ENCODE results near the gene PHF5A.
A peak's percentile ranks its signal among the peaks of the same experiment; 100 is the strongest.

Gene PHF5A, protein sequence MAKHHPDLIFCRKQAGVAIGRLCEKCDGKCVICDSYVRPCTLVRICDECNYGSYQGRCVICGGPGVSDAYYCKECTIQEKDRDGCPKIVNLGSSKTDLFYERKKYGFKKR

DNA sequence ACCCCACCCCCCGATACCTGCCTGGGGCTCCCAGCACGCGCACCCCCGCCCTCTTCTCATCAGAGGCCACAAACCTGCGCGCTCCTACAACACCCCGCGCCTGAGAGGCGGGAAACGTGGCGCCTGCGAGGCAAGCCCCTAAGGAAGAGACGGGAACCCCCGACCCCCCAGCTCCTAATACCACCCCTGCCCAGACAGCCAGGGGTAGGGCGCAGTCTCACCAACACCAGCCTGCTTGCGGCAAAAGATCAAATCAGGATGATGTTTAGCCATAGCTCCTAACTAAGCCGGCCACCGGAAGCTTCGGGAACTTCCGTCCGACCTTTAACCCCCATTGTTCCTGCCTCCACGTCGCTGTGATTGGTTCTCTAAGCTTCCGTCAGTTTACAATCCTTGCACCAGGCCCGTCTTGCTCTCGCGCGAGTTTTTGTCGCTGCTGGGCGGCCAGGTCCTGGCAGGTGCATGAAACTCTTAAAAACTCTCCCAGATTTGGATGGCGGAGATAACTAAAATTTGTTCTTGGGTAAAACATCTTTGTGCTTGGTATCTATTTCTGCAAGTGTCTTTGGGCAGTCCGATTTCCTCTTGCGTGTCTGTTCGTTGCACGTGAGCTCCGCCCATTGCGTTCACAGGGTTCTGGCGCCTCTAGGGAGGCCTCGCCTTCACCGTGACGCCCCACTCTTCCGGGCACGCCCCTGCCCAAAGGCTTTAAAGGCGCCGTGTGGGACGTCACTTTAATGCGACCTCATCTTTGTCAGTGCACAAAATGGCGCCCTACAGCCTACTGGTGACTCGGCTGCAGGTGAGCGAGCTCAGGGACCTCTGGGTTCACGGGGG lies at the start of gene PHF5A, which contains the start of gene ACO2:
PHF5A (minus strand) TSS at position 312 of the 837 bp plus-strand sequence; CDS start at position 273, 39 bp downstream.
ACO2 (plus strand) TSS at position 737 of the 837 bp plus-strand sequence; CDS start at position 767, 30 bp downstream.
- DNase-seq (ENCODE audit: low read depth, low spot score): peak; percentile 100

DNA sequence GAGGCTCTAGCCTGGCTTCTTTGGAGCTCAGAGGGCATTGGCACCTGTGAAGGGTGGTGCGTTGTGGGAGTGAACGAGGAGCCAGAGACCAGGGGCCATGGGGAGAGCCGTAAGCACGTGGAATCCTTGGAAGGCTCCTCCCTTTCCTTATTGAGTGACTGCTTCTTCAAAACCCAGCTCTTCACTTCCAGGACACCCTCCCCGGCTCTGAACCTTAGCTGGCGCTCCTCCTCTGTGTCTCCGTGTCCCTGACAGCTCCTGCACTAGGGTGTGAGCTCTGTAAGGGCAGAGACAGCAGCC lies 49.5 kb upstream of the PHF5A start:
- DNase-seq (ENCODE audit: low read depth, low spot score): no peak

GRCh38 chr22:41517172-41518047 lies 48.9 kb upstream of the PHF5A start:
- DNase-seq (ENCODE audit: low read depth, low spot score): no peak

GRCh38 chr22:41516462-41516861 lies 48.0 kb upstream of the PHF5A start:
- DNase-seq (ENCODE audit: low read depth, low spot score): no peak

- DNase-seq (ENCODE audit: low read depth, low spot score): no peak
Observed at GRCh38 chr22:41513391-41513790, 44.9 kb upstream of the PHF5A start.

DNA sequence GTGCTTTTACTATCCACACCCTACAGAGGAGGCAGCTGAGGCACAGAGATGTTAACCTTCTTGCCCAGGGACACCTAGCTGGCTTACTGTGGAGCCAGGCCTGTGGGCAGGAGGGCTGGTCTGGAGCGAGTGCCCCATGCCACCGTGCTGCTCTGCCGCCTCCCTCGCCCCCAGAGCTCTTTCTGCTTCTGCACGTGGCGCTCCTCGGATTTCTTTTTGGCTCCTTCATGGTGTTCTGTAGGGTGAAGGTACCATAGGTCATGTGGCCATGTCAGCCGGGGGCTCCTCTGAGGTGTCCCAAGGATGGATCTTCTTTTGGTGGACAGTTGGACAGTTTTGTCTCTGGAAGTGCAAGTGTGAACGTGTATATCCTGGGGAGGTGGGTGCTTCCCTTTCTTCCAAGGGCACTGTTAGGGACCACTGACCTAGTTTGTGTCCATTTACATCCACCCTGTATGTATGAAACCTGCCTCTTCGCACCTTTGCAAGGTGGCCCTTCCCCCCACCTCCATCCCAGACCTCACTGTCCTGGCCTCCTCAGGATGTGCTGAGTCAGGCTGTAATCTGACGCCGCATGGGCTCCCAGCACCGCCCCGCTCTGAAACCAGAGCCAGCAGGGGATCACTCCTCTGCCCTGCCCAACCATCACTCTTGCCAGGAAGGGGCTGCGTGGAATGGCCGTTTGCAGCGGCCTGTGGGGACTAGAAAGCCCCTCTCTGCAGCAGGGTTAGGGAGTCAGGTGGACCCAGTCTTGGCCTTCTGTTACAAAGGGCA lies 44.1 kb upstream of the PHF5A start:
- no peak for DNase-seq (ENCODE audit: low read depth, low spot score)

DNA sequence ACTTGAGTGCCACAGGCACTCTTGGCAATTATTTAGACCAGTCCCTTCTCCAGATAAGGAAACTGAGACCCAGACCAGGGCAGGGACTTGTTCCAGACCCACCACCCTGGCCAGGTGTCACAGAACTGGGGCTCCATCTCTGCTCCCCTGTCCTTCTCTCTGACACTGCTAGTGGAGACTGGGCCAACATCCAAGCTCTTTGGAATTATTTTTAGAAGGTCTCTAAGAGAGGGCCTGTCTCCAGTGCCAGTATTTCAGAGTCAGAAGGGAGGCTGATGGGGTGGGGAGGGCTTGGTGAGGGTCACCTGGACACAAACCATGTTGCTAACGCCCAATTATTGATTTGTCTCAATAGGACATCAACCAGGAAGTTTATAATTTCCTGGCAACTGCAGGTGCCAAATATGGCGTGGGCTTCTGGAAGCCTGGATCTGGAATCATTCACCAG lies 43.1 kb upstream of the PHF5A start:
- DNase-seq (ENCODE audit: low read depth, low spot score): no peak

DNA sequence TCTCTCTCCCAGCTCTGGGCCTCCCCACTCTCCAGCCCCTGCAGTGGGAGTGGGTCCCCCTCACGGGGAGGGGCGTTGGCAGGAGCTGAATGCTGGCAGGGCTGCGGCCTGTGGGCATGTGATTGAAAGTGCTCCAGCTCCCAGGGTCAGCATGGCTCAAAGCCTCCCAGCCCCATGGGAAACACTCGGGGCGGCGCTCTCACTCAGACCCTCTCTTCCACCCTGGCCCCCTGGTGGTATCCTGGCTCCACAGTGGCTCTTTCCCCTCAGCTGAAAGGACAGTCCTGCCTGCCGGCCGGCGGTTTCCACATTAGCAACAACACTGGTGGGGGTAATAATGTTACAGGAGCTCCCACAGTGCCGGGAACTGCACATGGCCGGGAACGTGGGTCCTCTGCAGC lies 40.3 kb upstream of the PHF5A start:
- no peak for DNase-seq (ENCODE audit: low read depth, low spot score)

- no peak for DNase-seq (ENCODE audit: low read depth, low spot score)
Observed at GRCh38 chr22:41507330-41508063, 39.0 kb upstream of the PHF5A start.

- DNase-seq (ENCODE audit: low read depth, low spot score): no peak
Observed at GRCh38 chr22:41505511-41506220, 37.2 kb upstream of the PHF5A start.

DNA sequence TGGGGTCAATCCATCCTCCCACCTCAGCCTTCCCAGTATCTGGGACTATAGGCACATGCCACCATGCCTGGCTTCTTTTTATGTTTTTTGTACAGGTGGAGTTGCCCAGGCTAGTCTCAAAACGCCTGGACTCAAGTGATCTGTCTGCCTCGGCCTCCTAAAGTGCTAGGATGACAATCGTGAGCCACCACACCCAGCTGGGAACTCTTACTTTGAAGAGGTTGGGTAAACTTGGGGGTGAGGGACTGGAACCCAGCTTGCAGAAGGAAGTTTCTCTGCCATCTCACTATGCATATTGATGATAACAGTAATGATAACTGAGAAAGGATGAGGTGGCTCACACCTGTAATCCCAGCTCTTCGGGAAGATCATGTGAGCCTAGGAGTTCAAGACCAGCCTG lies 36.3 kb upstream of the PHF5A start:
- no peak for DNase-seq (ENCODE audit: low read depth, low spot score)

- no peak for DNase-seq (ENCODE audit: low read depth, low spot score)
Observed at GRCh38 chr22:41504397-41504796, 35.9 kb upstream of the PHF5A start.

GRCh38 chr22:41501209-41501608 lies 32.7 kb upstream of the PHF5A start:
- DNase-seq (ENCODE audit: low read depth, low spot score): no peak

DNA sequence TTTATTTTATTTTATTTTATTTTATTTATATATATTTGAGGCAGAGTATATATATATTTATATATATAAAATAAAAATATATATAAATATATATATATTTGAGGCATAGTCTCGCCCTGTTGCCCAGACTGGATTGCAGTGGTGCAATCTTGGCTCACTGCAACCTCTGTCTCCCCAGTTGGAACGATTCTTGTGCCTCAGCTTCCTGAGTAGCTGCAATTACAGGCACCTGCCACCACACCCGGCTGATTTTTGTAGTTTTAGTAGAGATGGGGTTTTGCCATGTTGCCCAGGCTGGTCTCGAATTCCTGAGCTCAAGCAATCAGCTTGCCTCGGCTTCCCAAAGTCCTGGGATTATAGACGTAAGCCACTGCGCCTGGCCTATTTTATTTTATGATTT lies 31.8 kb upstream of the PHF5A start:
- no peak for DNase-seq (ENCODE audit: low read depth, low spot score)

DNA sequence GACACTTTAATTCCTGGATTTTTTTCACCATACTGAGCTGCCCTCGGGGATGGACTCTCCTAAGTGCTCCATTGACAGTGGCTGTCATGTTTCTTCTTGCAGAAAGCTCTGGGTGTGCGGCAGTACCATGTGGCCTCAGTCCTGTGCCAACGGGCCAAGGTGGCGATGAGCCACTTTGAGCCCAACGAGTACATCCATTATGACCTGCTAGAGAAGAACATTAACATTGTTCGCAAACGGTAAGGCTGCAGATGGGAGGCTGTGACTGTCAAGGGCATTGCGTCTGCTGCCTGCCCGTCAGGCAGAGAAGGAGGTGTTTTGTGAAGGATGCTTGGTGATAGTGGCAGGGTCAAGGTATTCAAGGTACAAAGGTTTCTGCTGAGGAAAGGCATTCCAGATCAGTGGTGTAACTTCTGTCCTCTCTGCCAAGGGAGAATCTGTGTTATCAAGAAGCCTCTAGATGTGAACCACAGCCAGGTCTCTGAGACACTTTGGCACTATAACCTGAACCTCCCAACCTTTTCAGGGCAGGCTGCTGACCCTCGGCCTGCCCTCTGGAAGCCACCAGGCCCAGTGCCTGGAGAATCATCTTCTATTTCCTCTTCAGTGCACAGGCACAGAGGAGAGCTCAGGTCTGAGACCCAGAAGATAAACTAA lies 31.3 kb upstream of the PHF5A start:
- DNase-seq (ENCODE audit: low read depth, low spot score): no peak

DNA sequence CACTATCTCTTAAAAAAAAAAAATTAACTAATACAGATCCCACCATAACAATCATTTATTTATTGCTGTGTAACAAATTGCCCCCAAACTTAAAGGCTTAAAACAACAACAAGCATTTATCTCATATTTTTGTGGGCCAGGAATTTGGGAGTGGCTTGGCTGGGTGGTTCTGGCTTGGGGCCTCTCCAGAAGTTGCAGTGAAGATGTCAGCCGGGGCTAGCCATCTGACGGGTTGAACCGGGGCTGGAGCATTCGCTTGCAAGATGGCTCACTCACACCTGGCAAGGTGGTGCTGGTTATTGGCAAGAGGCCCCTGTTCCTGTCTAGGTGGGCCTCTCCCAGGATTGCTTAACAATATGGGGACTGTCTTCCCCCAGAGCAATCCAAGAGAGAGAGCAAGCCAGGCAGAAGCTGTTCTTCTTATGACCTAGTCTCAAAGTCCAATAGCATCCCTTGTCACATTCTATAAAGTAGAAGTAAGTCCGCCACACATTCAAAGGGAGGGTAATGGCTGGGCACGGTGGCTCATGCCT lies 29.9 kb upstream of the PHF5A start:
- DNase-seq (ENCODE audit: low read depth, low spot score): no peak

DNA sequence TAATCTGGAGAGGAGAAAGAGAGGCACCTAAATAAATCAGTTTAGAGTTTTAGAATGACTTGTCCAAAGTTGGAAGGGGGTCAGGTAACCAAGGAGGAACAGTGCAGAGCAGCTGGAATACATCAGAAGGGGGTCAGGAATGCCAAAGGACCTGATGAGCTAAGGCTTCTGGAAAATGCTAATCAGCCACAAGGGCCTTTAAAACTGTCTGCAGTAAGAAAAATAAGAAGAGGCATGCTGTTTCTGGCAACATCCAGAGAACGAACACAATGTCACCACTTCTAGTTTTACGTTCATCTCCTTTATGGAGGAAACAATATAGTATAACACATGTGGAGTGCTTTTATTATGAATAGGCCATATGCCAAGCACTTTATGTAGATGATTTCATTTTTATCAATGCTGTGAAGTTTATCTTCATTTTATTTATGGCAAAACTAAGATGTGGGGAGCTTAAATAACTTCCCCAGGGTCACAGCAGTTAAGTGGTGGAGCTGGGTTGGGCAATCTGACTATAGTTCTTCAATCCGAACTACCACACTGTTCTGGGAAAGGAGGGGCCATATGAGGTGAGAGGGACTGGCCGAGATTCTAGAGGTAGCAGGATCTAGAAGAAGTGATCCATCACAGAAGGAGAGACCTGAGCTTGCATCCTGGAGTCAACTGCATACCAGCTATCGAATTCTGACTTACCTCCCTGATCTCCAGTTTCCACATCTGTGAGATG lies 23.0 kb upstream of the PHF5A start:
- DNase-seq (ENCODE audit: low read depth, low spot score): no peak

- DNase-seq (ENCODE audit: low read depth, low spot score): no peak
Observed at GRCh38 chr22:41488596-41489385, 20.3 kb upstream of the PHF5A start.

Data from activated CD4-positive, CD25-positive, alpha-beta regulatory T cell treated with anti-CD3 and anti-CD28 coated beads, Interleukin-2, amount 50 U/mL, for 16 hours (primary cell).